ENCODE results near the gene BSX.

DNA sequence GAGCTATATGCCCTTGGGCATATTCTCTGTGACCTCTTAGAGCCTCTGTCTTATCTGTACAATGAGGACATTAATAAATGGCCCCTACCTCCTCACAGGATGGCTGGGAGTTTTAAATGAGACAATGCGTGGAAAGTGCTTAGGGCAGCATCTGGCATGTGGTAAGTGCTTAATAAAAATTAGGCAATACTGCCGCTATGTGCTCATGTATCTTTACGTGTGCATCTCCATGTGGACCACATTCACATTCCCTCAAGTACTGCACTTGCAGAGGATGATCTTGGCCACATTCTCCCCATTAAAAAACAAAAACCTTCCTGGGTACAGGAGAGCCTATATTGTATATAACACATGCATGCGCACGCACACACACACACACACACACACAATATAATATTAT, 19.1 kb upstream of the BSX start:
- TF ChIP-seq, protein P1, sequence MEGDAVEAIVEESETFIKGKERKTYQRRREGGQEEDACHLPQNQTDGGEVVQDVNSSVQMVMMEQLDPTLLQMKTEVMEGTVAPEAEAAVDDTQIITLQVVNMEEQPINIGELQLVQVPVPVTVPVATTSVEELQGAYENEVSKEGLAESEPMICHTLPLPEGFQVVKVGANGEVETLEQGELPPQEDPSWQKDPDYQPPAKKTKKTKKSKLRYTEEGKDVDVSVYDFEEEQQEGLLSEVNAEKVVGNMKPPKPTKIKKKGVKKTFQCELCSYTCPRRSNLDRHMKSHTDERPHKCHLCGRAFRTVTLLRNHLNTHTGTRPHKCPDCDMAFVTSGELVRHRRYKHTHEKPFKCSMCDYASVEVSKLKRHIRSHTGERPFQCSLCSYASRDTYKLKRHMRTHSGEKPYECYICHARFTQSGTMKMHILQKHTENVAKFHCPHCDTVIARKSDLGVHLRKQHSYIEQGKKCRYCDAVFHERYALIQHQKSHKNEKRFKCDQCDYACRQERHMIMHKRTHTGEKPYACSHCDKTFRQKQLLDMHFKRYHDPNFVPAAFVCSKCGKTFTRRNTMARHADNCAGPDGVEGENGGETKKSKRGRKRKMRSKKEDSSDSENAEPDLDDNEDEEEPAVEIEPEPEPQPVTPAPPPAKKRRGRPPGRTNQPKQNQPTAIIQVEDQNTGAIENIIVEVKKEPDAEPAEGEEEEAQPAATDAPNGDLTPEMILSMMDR (IDR thresholded peaks at IDR 0.05): no peak
- no peak for TF ChIP-seq POLR2AphosphoS5 (IDR thresholded peaks at IDR 0.05)
- TF ChIP-seq POLR2A (IDR thresholded peaks at IDR 0.05): no peak
